RPMI8226 (cell line): Measurements from ENCODE around the gene RPL15.
"Not testable (repeated sequence)": the region's sequence is repeated elsewhere in the genome, so short reads cannot be mapped to it uniquely, and the experiment has no call there.

Source experiments
- DNase-seq: peaks from one replicate; pipeline ENCODE4 v3.0.0-alpha.2; 2015

Gene RPL15

DNA sequence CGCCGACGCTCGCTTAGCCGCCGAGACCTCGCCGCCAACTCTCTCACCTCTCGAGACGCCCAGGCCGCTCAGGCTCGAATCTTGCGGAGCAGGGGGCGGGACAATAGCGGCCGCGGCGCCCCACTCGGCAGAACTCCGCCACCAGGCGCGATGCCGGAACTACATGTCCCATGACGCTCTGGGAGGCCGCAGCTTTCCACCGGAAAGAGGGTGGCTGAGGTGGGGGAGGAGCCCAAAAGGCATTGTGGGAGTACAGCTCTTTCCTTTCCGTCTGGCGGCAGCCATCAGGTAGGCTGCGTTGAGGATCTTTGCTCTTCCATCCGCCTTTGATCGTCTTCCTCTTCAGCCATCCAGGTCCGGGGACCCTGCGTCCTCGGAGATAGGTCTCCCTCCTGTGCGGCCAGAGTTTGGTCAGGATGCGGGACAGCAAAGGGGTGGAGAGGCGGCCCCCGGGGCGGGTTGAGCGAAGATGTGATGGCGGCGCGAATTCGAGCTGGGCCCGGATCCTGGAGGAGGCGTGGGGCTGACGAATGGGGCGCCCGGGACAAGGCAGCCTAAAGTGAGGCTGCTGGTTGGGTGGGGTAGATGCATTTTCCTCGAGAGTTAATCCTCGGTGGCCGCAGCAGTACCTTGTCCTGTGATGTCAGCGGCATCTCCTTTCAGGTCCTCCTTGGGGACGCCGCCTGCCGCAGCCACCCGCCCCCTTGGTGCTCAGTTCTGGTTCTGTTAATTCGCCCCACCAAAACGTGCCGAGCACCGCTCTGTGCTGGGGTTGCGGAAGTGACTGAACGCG is at the start of gene RPL15, which contains the start of gene NKIRAS1:
Gene RPL15 (plus strand): TSS at position 247 of the 793 bp plus-strand sequence. CDS start 728 bp downstream, outside the sequence.
Gene NKIRAS1 (minus strand): TSS at position 105 of the 793 bp plus-strand sequence. CDS start 6,086 bp downstream, outside the sequence.
- DNase-seq = peak; percentile 98

DNA sequence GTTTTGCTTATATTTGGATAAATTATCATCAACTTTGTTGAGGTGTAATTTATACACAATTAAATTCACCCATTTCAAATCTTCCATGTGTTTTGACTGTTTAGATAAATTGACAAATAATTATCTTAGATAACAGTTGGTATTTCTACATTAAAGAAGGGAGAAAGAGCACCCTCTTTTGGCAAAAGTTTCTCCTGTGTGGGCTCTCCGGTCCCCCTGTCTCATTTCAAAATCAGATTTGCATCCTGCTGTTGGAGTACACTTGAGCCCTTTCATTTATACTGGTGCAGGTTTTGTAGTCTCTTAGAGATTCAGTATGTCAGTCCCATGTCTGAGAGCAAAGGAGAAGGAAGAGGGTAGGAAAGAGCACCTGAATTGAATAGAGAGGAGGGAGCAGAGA is 49.5 kb upstream of the RPL15 start:
- DNase-seq = no peak

DNA sequence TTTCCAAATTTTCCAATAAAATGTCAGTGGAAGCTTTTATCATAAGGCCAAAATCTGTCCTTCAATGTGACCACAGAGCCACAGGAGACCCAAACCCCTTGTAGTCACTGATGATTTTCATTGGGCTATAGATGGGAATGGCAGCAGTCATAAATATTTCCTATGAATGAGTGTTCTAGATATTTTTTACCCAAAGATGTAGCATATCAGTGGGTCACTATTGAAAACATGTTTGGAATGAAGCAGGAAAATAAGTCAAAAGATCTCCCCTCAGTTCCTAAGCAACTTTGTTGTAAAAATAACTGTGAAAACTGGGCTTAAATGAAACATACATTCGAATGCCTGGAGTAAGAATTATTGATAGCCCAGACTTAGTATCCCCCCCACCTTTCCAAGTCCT is 49.1 kb upstream of the RPL15 start:
- DNase-seq = no peak

DNA sequence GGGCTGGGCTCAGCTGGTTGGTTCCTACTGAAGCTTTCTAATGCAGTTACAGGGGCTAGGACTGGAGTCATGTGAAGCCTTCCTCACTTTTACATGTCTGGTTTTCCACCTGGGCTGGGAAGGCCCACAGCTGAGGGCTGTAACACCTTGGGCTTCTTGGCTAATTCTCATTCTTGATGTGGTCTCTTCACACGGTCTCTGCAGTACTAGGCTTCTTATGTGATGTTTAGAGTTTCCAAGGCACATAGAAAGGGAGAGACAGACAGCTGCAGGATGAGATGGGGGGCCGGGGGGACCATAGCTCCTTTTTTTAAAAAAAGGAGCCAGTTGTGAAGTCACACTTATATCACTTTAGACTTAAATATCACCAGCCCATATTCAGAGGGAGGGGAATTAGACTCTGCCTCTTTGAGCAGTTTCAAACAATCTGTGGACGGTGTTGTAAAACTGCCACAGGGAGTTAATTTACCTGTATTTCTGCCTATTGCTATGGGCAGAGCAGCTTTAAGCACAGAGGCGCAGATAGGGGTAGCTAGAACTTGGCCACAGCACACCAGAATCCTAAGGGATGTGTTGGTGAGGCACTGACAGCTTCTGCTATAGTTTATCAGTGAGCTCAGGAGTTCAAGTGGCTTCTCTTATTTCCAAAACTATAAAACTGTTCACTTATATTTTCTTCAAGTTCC is 46.8 kb upstream of the RPL15 start:
- DNase-seq = no peak

DNA sequence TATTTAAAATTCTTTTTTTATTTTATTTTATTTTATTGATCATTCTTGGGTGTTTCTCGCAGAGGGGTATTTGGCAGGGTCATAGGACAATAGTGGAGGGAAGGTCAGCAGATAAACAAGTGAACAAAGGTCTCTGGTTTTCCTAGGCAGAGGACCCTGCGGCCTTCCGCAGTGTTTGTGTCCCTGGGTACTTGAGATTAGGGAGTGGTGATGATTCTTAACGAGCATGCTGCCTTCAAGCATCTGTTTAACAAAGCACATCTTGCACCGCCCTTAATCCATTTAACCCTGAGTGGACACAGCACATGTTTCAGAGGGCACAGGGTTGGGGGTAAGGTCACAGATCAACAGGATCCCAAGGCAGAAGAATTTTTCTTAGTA is 46.3 kb upstream of the RPL15 start:
- DNase-seq = not testable (repeated sequence)

DNA sequence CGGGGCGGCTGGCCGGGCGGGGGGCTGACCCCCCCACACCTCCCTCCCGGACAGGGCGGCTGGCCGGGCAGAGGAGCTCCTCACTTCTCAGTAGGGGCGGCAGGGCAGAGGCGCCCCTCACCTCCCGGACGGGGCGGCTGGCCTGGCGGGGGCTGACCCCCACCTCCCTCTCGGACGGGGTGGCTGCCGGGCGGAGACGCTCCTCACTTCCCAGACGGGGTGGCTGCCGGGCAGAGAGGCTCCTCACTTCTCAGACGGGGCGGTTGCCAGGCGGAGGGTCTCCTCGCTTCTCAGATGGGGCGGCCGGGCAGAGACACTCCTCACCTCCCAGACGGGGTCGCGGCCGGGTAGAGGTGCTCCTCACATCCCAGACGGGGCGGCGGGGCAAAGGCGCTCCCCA is 45.6 kb upstream of the RPL15 start:
- DNase-seq = not testable (repeated sequence)

DNA sequence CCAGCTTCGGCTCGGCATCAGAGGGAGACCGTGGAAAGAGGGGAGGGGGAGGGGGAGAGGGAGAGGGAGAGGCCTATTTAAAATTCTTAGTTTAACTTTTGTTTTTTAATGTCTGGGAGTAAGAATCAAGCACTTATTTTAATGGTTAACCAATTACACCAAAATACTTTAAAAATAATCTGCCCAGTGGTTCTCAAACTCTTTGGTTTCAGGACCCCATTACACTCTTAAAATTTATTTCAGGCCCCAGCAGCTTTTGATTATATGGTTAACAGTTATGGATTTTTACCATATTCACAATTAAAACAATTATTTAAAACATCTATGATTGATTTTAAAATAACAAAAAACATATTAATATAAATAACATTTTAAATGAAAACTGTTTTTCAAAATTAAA is 44.6 kb upstream of the RPL15 start:
- no peak for DNase-seq

DNA sequence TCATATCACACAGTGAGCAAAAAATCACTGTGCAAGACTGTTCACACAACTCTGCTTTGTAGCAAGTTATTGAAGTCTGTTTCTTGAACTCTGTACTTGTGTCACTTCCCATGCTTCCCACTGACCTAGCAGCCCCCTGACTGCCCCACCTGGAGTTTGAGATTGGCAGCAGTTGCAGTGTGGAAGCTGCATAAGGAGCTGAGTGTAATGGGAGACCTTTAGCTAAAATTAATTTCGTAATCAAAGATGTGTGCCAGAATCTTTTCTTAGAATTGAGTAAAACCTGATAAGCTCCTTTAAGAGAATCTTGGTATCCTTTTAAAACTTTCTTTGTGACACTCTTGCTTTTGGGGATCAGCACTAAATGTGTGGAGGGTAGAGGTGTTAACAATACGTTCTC is 43.0 kb upstream of the RPL15 start:
- DNase-seq = no peak

DNA sequence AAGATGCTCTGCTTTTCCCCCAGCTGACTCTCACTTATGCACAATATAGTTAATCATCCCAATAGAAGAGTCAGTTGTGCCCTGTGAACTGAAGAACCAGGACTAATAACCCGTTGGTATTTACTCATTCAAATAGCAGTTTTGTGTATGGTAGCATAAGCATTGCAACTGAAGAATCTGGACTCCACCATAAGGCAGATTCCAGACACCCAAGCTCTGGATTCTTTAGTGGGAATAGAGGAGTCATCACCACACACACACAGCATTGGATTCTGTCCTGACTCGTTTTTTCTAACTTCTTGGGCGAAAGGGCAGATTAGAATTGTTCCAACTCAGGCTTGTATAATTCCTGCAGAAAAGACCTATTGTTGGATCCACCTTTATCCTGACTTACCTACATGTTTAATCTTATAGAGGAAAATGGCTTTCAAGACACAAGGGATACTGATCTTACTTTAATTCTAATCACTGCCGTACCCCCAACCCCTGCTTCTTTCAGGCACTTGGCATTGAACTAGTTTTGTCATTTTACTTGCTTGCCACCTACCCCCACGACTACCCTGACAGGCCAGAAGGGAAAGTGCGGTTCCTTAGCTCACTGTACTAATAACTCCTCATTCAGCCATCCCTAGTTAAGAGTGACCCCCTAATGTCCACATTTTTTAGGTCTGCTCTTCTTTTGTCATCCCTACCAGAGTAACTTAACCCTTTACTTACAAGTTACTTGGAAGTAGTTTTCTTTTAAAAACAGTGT is 42.4 kb upstream of the RPL15 start:
- no peak for DNase-seq

DNA sequence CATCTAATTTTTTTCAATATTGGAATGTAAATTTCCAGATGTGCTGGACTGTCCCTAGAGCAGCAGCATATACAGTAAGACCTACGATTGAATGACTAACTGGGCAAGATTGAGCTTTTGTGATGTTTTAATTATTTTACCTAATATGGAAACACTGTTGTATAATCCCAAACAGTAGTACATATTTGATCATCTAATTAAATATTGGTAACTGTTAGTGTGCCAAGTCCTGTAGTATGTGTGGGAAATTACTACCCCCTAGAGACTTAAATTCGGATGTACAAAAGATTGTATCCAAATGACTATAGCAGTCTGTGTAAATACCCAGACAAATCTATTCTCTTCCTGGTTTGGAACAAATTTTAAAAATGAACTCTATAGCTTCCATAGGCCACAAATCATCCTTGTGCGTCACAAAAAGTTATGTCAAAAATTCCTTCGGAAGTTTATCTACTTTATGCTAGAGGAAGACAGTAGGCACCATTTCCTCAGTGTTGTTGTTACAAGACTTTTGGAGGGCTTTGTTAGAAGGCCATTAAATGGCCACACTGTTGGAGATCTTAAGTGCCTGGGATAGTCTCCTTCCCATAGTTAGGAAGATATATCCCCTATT is 41.7 kb upstream of the RPL15 start:
- no peak for DNase-seq

DNA sequence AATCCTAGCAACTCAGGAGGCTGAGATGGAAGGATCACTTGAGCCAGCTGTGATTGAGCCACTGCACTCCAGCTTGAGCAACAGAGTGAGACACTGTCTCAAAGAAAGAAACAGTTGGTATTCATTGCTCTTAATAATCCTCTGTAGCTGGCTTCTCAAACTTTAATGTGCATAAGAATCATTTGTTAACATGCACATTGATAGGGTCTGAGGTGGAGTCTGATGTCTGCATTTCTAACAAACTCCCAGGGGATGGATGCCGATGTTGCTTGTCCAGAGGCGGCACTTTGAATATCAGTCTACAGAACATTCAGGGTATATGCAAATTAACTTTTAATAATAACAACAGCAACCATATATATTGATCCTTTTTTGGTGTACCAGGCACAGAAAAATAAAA is 40.0 kb upstream of the RPL15 start:
- DNase-seq = no peak

DNA sequence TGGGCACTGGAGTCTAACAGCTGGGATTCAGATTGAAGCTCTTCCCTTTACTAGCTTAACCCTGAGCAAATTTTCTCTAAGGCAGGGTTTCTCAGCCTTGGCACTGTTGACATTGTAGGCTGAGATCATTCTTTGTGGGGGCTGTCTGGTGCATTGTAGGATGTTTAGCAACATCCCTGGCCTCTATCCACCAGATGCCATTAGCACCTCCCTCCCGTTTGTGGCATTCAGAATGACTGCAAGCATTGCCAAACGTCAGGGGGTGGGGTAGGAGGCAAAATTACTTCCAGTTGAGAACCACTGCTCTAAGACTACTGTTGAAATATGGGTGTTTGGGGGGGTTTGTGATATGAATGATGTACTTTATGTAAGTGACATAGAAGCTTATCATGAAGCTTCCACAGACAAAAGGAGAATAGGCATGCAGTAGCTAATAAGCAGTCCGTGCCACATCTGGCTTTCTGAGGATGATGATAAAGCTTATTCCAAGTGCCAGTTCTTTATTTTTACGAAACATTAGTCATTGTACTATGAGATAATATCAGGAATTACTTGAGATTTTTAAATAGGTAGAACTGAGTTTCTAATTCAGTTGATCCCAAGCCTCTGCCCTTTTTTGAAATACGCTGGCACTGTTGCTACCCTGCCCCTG is 39.5 kb upstream of the RPL15 start:
- DNase-seq = no peak

DNA sequence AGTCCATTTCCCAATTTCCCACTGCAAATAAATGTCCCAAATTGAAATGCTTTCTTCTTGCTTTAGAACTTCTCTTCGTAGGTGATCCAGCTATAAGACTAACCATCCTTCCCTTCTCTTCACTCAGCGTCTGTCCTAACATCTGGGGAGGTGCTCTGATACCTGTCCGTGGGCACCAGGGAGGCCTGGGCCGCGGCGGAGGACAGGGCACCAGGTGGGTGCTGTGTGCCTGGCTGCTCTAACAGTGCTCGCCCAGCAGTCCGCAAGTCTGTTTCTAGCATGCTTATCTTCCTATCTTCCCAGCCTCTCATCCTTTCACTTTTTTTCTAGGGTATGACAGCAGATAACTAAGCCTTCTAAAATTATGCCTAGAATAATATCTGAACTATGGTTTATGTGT is 37.4 kb upstream of the RPL15 start:
- no peak for DNase-seq

DNA sequence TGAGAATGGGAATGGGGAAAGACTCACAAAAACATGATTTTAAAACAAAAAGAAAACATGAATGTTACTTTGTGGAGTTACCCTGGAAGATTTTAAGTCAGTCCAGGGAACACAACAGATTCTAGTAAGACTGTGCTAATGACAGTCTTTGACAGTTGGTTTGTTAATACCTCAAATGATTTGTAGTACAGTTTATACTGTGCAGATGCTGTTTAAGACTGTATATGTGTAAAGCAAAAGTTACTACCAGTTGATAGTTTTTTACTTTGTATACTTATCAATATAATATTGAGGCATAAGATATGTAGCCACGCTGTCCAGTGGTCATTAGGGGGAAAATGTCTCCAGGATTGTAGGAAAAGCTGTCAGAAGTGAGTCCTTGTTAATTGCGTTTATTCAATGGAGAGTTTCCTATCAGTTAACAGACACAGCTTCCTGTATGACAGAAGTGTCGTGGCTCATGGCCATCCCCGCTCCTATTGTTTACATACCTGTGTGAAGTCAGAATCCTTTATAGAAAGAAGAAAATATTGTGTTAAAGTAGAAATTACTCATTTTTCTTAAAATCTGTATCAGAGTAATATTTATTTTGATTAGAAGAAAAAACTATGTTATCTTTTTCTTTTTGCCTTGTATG is 36.1 kb upstream of the RPL15 start:
- no peak for DNase-seq

DNA sequence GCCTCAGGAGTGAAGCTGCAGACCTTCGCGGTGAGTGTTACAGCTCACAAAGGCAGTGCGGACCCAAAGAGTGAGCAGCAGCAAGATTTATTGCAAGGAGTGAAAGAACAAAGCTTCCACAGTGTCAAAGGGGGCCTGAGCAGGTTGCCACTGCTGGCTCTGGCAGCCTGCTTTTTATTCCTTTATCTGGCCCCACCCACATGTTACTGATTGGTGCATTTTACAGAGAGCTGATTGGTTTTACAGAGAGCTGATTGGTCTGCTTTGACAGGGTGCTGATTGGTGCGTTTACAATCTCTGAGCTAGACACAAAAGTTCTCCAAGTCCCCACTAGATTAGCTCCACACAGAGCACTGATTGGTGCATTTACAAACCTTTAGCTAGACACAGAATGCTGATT is 34.9 kb upstream of the RPL15 start:
- not testable (repeated sequence) for DNase-seq

DNA sequence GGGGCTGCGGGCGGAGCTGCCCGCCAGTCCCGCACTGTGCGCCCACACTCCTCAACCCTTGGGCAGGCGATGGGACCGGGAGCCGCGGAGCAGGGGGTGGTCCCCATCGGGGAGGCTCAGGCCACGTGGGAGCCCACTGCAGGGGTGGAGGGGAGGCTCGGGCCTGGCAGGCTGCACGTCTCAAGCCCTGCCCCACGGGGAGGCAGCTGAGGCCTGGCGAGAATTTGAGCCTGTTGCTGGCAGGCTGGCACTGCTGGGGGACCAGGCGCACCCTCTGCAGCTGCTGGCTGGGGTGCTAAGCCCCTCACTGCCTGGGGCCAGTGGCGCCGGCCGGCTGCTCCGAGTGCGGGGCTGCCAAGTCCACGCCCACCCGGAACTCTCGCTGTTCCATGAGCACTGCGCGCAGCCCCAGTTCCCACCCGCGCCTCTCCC is 34.4 kb upstream of the RPL15 start:
- no peak for DNase-seq

DNA sequence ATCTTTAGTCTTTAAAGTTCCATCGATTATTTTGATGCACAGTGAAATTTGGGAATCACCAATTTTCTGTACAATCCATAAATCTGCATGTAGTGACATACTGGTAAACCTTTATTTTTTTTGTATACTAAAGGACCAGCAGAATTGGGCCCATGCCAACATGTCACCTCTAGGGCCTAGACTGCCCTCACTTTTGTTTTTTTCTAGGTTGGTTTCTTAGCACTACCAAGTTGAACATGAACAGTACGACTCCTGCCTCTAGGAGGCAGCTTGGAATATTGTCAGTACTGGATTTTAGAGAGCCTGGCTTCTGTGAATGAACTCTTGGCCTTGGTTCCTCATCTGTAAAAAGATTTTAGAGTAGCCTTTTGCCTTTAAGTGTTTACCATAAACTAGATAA is 32.5 kb upstream of the RPL15 start:
- peak; percentile 23 for DNase-seq

DNA sequence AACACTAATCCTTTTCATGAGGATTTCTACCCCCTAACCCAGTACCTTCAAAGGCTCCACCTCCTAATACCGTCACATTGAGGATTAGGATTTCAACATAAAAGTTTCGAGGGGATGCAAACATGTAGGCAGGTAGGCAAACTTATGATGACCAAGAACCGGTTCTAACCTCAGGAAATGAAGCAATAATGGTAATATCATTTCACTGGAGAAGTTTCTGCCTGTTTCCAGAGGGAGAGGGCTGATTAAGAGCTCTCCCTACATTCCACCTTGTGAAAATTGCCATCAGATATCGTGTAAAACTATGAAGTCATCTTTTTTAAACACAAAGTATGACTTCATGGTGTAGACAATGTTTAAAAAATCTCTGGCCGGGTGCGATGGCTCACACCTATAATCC is 31.7 kb upstream of the RPL15 start:
- no peak for DNase-seq

DNA sequence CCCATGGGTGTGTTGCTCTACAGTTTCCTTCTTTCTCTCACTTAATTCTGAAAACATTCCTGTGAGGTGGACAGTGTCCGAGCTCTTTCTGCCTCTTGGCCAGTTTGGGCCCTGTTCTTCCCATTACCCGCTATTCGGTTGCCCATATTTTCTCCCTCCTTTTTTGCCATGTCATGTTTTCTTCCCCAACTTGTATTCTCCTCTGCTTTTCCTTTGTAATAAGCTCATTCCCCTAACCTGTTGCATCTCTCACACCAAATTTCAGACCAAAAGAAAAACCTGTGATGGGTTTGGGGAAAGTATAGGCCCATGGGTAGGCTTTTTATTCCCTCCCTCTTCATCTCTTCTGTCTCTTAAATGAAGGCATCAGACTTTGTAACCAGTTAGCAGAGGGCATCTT is 30.6 kb upstream of the RPL15 start:
- DNase-seq = no peak

DNA sequence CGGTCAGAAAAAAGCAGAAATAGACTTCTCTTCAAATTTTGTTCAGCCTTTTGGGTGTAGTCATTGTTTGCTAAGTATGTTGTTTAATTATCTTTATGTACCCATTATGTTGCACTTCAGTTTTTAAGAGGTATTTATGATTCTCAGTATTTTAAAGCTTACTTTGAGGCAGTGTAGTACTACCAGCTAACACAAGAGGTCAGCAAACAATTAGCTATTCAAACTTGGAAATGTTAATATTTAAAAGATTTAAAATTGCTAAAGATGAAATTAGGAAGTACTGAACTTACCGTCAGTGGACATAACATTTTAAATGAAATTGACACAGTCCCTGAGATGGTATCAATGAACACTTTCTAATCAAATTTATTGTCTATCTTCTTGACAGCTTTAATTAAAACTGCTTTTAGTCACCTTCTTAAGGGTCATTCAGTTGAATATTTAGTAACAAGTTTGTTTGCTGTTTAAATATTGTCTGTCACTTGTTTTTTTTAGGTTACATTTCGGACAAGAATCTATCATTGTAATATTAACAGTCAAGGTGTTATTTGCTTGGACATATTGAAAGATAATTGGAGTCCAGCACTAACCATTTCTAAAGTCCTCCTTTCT is 28.2 kb upstream of the RPL15 start:
- DNase-seq = no peak

DNA sequence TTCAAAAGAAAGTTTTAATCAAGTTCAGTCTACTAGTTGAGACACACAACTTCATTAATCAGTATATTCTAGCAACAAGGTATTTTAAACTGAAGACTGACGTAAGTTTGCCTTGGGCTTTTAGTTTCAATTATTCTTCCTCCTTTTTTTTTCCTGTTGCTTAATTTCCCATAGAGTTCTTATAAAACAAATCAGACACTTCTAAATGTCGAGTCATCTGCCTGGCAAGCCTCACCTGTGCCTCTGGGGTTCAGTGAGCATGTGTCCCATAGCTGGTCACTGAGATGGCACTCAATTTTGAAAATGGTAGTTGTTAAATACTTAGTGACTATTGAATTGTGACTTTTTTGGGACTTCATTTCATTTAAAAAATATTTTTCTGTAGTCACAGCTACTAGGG is 27.5 kb upstream of the RPL15 start:
- DNase-seq = no peak

DNA sequence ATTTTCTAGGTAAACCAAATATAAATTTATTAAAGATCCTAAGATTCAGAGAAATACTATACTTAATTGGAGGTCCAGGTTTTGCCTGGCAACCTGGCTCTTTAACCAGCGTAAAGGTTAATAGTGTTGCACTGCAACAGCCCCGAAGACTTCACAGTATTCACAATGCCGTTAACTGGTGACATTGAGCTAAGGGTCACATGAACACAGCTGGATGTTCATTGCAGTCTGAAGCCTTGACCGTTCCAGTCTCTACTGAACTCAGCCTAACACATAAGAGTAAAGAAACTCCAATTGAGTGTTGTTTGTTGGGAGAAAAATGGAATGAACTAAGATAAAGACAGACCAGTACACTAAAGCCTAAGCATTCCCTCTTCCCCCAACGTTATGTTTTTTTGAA is 27.0 kb upstream of the RPL15 start:
- no peak for DNase-seq
